Small intestine (tissue), 7 donors: Measurements from ENCODE around the gene DHRS3. TPM values are rescaled to one million over a fixed set of nuclear protein-coding genes. Genes with fewer than 3 reads are reported as not detected.
A peak's percentile ranks its signal among the peaks of the same experiment; 100 is the strongest.

Experiments used
- DNase-seq, 2 donors: peaks; one replicate each; pipeline versions ENCODE4 v3.0.0 to v3.0.0-alpha.2; 2013
- FAIRE-seq: peaks from 2 replicates; lab custom pipeline; 2012; peaks lifted over from hg19 to GRCh38; lab: Jason Lieb, UNC
- H3K27ac ChIP-seq, 3 donors: one replicate each; pipeline ENCODE4 v1.5.1; 2013; ENCODE audit warnings: low read length in 2 of 3, mild to moderate bottlenecking in 2 of 3, control low read depth in 1 of 3, inconsistent platforms in 1 of 3, low read depth in 1 of 3, moderate library complexity in 1 of 3
- H3K27me3 ChIP-seq, 3 donors: one replicate each; pipeline ENCODE4 v1.6.1; 2013; ENCODE audit warnings: low read length in 3 of 3, inconsistent platforms in 1 of 3; ENCODE audit not compliant: control insufficient read depth in 3 of 3, insufficient read depth in 3 of 3
- H3K36me3 ChIP-seq, 3 donors: one replicate each; pipeline ENCODE4 v1.6.1; 2013; ENCODE audit warnings: low read length in 3 of 3, inconsistent platforms in 1 of 3, low read depth in 1 of 3, mild to moderate bottlenecking in 1 of 3, moderate library complexity in 1 of 3; ENCODE audit not compliant: control insufficient read depth in 3 of 3, insufficient read depth in 2 of 3
- H3K4me1 ChIP-seq, 3 donors: one replicate each; pipeline ENCODE4 v1.6.1; 2013; ENCODE audit warnings: low read length in 2 of 3, inconsistent platforms in 1 of 3, low read depth in 1 of 3, mild to moderate bottlenecking in 1 of 3, moderate library complexity in 1 of 3; ENCODE audit not compliant: control insufficient read depth in 3 of 3, insufficient read depth in 2 of 3
- H3K4me3 ChIP-seq, 3 donors: one replicate each; pipeline ENCODE4 v1.5.1; 2013; ENCODE audit warnings: low read length in 3 of 3, control low read depth in 1 of 3, inconsistent platforms in 1 of 3, low read depth in 1 of 3, mild to moderate bottlenecking in 1 of 3, moderate library complexity in 1 of 3
- H3K9me3 ChIP-seq, 2 donors: one replicate each; pipeline ENCODE4 v1.6.1; 2013; ENCODE audit warnings: low read depth in 1 of 2, low read length in 1 of 2; ENCODE audit not compliant: control insufficient read depth in 2 of 2, insufficient read depth in 1 of 2
- WGBS, 3 donors: extraction: QIAGEN DNeasy Blood & Tissue Kit; methylation state at CpG; one replicate each; pipeline ENCODE4 v1.1.7; 2013; 5-methylcytosine and 5-hydroxymethylcytosine counted together
- polyA plus RNA-seq, 4 donors: library from polyadenylated mRNA; stranded (reverse) in 3 of 4; unstranded in 1 of 4; fragments of 200-250 nt in 3 of 4; fragments of 120-200 nt in 1 of 4; gene quantifications; one replicate each; pipeline versions ENCODE4 v1.2.1 to v1.2.3, GENCODE V29; 2013
- donor health status: healthy with polysubstance abuse.
- donor health status: control.
- donor health status: control.
- donor health status: Bipolar disorder and iron deficiency.
- donor health status: healthy.

DHRS3 gene
- polyA plus RNA-seq, 4 donors = 45.3 to 87.0 (median 63.5) TPM

DNA sequence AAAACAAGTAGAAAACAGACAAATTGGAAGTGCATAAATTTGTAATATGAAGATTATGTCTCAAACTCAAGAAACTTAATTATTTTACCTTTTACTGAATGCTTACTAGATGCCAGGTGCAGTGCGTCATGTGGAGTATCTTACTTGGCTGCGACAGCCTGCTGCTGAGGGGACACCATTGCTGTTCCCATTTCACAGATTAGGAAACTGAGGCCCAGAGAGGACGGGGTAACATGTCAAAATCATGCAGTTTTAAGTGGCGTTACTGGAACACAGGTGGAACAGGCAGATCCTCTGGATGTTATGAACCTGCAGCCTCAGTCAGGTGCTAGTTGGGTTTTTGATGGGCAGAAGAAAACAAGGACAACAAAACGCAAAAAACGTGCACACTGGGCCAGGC is 7.3 kb upstream of the DHRS3 start:
- DNase-seq (no peak), FAIRE-seq (no peak)
- Histone ChIP-seq H3K9me3 (no peaks in the 10 kb centered on the region), H3K36me3 (no peaks in the 10 kb centered on the region), H3K27ac (no peak overlapping the region), H3K4me3 (no peak overlapping the region), H3K4me1 (no peaks in the 10 kb centered on the region), H3K27me3 (no peaks in the 10 kb centered on the region)
- WGBS, 3 donors = 88 to 90% (median 89%) methylated on average over 6 of the region's 6 CpGs

DNA sequence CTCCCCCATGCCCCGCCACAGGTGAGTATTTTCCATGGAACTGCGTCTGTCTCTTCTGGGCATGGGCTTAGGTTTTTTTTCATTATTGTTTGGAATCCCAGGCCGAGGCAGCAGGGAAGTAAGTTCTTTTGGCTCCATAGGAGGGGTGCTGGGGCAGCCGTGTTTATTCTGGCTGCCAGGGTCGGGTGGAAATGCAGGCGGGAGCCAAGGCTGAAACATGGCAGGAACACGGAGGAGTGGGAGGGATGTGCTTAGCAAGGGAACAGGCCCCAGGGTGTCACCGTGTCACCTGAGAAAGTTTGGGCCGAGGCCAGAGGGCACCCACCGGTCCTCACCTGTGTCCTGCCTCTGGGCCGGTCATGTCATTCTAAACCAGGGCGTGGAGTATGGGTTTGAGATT is 4.5 kb upstream of the DHRS3 start:
- Histone ChIP-seq H3K27ac (peak overlapping the region in 1 of 3 donors; percentile 17), H3K9me3 (no peaks in the 10 kb centered on the region), H3K4me1 (peaks cover 0 to 7% (median 0%) of the 10 kb centered on the region in 3 donors), H3K36me3 (no peaks in the 10 kb centered on the region), H3K4me3 (no peak overlapping the region), H3K27me3 (no peaks in the 10 kb centered on the region)
- DNase-seq (no peak), FAIRE-seq (no peak)
- WGBS, 3 donors = 74 to 83% (median 76%) methylated on average over 12 of the region's 12 CpGs

DNA sequence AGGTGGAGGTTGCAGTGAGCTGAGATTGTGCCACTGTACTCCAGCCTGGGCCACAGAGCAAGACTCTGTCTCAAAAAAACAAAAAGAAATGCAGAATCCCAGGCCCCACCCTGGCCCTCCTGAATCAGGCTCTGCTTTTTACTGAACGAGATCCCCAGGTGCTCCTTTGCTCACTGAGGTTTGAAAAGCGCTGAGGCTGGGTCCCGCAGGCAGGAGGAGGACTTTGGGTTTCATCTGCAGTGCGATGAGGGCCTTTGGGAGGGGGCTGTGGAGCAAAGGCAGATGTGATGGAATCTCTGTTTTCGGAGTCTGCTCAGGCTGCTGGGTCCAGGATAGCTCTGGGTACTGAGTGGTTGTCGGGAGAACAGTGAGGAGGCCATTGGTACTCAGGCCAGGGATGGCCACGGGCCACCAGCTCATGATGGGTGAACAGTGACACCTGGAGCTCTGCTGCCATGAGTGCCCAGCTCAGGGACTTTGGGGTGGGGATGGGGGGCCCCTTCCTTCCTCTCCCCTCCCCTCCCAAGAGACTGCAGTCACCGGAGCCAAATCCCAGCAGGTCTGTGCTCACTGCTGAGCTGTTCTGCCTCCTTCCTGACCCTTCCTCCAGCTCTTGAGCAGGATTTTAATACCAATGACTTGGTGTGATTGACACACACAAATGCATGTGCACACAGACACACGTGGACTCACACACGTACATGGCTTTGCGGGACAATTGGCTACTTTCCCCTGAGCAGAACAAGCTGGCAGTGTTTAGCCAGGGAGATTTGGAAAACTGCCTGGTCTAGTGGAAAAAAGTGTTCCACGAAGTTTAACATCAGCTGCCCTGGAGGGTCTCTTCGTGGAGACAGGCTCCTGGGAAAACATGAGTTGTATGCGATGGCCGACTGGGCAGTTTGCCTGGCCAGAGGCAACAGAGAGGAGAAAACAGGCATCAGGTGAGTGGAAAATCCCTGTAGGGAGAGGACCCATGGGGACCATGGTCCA is 3.6 kb upstream of the DHRS3 start:
- DNase-seq (no peak), FAIRE-seq (no peak)
- WGBS, 3 donors = 76 to 82% (median 81%) methylated on average over 15 of the region's 15 CpGs
- Histone ChIP-seq H3K36me3 (no peaks in the 10 kb centered on the region), H3K4me3 (no peak overlapping the region), H3K27me3 (no peaks in the 10 kb centered on the region), H3K4me1 (peaks cover 0 to 7% (median 0%) of the 10 kb centered on the region in 3 donors), H3K27ac (peak overlapping the region in 1 of 3 donors; percentile 17), H3K9me3 (no peaks in the 10 kb centered on the region)

DNA sequence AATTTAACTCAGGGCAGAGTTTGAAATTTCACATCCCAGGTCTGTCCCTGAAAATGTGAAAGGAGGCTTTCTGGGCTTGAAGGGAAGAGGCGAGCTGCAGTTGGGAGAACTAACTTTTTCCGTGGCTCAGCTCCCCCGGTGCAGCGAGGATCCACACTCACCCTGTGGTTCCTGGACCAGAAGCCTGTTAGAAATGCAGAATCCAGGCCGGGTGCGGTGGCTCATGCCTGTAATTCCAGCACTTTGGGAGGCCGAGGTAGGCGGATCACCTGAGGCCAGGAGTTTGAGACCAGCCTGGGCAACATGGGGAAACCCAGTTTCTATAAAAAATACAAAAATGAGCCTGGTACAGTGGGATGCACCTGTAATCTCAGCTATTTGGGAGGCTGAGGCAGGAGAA is 2.9 kb upstream of the DHRS3 start:
- Histone ChIP-seq H3K9me3 (no peaks in the 10 kb centered on the region), H3K4me1 (peaks cover 0 to 7% (median 0%) of the 10 kb centered on the region in 3 donors), H3K4me3 (no peak overlapping the region), H3K27ac (no peak overlapping the region), H3K27me3 (no peaks in the 10 kb centered on the region), H3K36me3 (no peaks in the 10 kb centered on the region)
- 93 to 95% (median 95%) methylated on average over 8 of the region's 8 CpGs for WGBS, 3 donors
- DNase-seq = no peak
- no peak for FAIRE-seq

DNA sequence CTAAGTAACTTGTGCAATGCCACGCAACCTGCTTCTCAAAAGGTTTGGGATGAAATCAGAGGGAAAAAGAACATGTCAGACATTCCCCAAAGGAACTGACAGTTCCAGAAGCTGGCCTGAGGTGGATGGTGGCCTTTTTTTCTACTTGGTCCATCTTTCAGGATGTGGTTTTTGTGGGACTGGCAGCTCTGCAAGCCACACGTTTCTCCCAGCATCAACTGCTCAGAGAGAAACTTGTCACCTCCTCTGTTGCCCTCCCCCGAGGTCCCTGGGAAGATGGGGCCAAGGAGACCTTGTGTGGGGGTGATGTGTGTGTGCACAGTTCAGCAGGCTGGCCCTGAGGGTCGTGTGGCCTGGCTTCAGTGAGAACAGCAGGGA is 2.5 kb upstream of the DHRS3 start:
- no peak overlapping the region for H3K27ac ChIP-seq
- H3K4me1 ChIP-seq = peaks cover 0 to 7% (median 0%) of the 10 kb centered on the region in 3 donors
- DNase-seq = peak in 1 of 2 donors; percentile 20
- H3K36me3 ChIP-seq = no peaks in the 10 kb centered on the region
- WGBS, 3 donors = 46 to 54% (median 48%) methylated on average over 4 of the region's 4 CpGs
- no peaks in the 10 kb centered on the region for H3K9me3 ChIP-seq
- no peaks in the 10 kb centered on the region for H3K27me3 ChIP-seq
- no peak overlapping the region for H3K4me3 ChIP-seq
- no peak for FAIRE-seq

DNA sequence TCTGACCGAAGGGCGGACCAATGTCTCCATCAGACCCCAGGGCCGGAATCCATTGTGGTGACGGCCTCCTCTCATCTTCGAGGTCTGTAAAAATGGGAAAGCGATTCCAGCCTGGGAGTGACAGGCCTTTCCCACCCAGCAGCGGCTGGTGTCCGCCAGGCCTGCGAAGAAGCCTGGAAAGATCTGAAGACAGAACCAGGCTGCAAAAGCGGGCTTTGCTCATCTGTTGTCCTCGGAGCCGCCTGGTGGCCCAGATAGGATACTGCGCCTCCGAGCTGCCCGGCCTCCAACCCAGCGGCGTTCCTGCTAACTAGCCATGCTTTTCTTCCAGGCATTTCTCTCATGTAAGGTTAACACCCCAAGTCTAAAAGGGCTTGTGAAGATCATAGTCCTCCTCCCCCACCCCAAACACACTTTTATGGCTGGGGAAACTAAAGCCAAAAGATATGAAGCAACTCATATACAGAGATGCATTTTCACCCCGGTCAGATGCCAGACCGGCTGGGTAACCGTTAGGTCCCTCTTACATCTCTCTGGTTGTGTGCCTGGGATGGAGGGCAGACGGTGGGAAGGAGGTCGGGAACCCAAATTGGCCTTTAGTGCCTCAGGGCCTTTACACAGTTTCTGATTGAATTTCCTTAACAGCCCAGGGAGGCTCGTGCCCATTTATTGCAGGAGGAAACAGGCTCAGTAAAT is 1.9 kb upstream of the DHRS3 start:
- peaks cover 0 to 9% (median under 1%) of the 10 kb centered on the region in 3 donors for H3K4me1 ChIP-seq
- H3K27ac ChIP-seq = peak overlapping the region; percentile 92 to 98 (median 95)
- H3K9me3 ChIP-seq = no peaks in the 10 kb centered on the region
- peak; percentile 86 to 90 for DNase-seq
- no peaks in the 10 kb centered on the region for H3K27me3 ChIP-seq
- H3K36me3 ChIP-seq = no peaks in the 10 kb centered on the region
- WGBS, 3 donors = 5 to 10% (median 10%) methylated on average over 23 of the region's 23 CpGs
- FAIRE-seq = no peak
- H3K4me3 ChIP-seq = peak overlapping the region in 2 of 3 donors; percentile 70 to 88

DNA sequence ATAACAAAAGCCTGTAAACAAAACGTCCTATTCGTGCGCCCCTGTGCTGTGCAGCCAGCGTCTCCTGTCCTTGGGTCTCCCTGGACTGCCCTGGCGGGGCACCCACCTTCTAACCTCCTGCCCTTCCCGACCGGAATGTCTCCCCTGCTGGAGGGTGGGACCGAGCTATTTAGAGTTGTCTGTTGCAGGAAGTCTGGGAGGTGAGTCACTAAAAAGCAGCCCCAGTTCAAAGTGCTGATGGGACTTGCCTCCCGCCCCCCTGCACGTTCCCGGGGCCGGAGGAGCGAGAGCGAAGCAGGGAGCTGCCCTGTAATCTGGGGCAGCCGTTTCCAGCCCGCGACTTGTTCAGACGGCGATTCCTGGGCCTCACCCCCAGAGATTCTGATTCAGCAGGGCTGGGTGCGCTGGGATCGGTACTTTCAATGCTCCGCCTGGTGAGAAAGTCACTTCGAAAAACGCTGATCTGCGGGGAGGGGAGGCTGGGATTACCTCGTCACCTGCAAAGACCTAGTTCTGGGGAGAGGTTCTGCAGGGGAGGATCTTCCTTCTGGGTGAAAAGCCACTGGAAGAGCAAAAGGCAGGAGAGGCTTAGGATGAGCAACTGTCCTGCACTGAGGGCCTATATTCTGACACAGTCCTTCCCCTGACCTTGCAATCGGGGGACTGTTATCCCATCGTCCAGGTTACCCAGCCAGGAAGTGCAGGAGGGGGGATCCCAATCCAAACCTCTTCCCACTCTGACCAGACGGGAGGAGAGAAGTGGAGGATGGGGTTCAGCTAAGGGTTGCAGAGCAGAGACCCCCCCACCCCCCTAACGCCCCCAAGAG is 1.2 kb upstream of the DHRS3 start:
- no peaks in the 10 kb centered on the region for H3K36me3 ChIP-seq
- no peak for FAIRE-seq
- no peaks in the 10 kb centered on the region for H3K9me3 ChIP-seq
- WGBS, 3 donors = 1 to 9% (median 5%) methylated on average over 30 of the region's 30 CpGs
- DNase-seq = peak in 1 of 2 donors; percentile 97
- H3K27me3 ChIP-seq = no peaks in the 10 kb centered on the region
- peak overlapping the region; percentile 92 to 98 (median 95) for H3K27ac ChIP-seq
- H3K4me1 ChIP-seq = peaks cover 0 to 14% (median 3%) of the 10 kb centered on the region in 3 donors
- H3K4me3 ChIP-seq = peak overlapping the region; percentile 58 to 88 (median 70)

DNA sequence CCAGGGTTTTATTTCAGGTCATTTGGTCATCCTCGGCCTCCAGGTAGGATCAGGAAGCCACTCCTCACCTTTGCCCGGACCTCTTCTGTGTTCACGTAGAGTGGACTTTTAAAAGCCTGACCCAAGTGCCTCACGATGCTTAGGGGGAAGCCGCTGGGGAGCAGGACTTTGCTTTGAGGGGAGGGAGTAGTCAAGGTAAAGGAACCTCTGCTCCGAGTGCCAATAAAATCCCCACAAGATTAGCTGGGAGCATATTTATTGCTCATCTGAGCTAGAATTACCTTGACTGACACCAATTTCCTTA is 603 bp upstream of the DHRS3 start:
- Histone ChIP-seq H3K4me1 (peaks cover 0 to 14% (median 4%) of the 10 kb centered on the region in 3 donors), H3K9me3 (no peaks in the 10 kb centered on the region), H3K27me3 (no peaks in the 10 kb centered on the region), H3K4me3 (peak overlapping the region; percentile 58 to 88 (median 70)), H3K36me3 (no peaks in the 10 kb centered on the region), H3K27ac (peak overlapping the region; percentile 92 to 98 (median 95))
- DNase-seq (peak; percentile 90 to 94), FAIRE-seq (no peak)
- WGBS, 3 donors = 2 to 10% (median 8%) methylated on average over 6 of the region's 6 CpGs
